Panc1 (cell line): ENCODE data around the gene AQP5. TPM values are rescaled to one million over a fixed set of nuclear protein-coding genes. Genes with fewer than 3 reads are reported as not detected.

Source experiments
- ATAC-seq: fragments of 200-7000 bp; cut with Tn5 transposase; 2 replicates; pipeline ENCODE4 v1.9.1; 2020; ENCODE audit warnings: mild to moderate bottlenecking, moderate library complexity
- Bru-seq: library from RNA; stranded (reverse); fragments of 400-500 nt; gene quantifications from one replicate; lab custom pipeline; 2021; lab: Mats Ljungman, UMichigan
- BruChase-seq, 2 experiments: library from RNA; stranded (reverse); fragments of 400-500 nt; gene quantifications; one replicate each; lab custom pipeline; 2021; lab: Mats Ljungman, UMichigan
- BruUV-seq: library from RNA; stranded (reverse); fragments of 400-500 nt; replicated peaks from 2 replicates; lab custom pipeline; 2021; lab: Mats Ljungman, UMichigan
- CTCF ChIA-PET: fragments of 300-600 bp; sonication (Branson Sonifier 250); formaldehyde crosslinking; loops from one replicate; lab custom pipeline; 2022; ENCODE audit warnings: antibody characterized with exemption; lab: Charles Lee
- POLR2A ChIA-PET: fragments of 300-600 bp; sonication (Branson Sonifier 250); formaldehyde crosslinking; loops from one replicate; lab custom pipeline; 2022; ENCODE audit warnings: antibody characterized with exemption; lab: Charles Lee
- DNase-seq: peaks from one replicate; pipeline ENCODE4 v3.0.0-alpha.2; 2010; ENCODE audit warnings: low read depth, low spot score
- H3K27ac ChIP-seq: 2 replicates; pipeline ENCODE4 v1.5.1; 2011; ENCODE audit warnings: mild to moderate bottlenecking, low read length, inconsistent platforms
- H3K27me3 ChIP-seq: fragments of 200-500 bp; sonication (Bioruptor generic); 2 replicates; pipeline ENCODE4 v1.6.0; 2014; ENCODE audit warnings: low read length, inconsistent platforms; ENCODE audit not compliant: control insufficient read depth, insufficient read depth
- H3K36me3 ChIP-seq: fragments of 200-500 bp; sonication (Bioruptor generic); 2 replicates; pipeline ENCODE4 v1.5.1; 2014; ENCODE audit warnings: inconsistent platforms, mild to moderate bottlenecking, low read length, moderate library complexity; ENCODE audit not compliant: control insufficient read depth, insufficient read depth
- H3K4me1 ChIP-seq: 2 replicates; pipeline ENCODE4 v1.5.1; 2011; ENCODE audit warnings: inconsistent platforms, mild to moderate bottlenecking, low read length, moderate library complexity; ENCODE audit not compliant: control insufficient read depth, insufficient read depth
- H3K4me3 ChIP-seq, 2 experiments: 2 replicates each; pipeline ENCODE4 v1.5.1; 2011 to 2012; ENCODE audit warnings: low read depth in 2 of 2, low read length in 2 of 2, mild to moderate bottlenecking in 2 of 2, inconsistent platforms in 1 of 2, moderate library complexity in 1 of 2
- H3K9me3 ChIP-seq: fragments of 200-500 bp; sonication (Bioruptor generic); 2 replicates; pipeline ENCODE4 v1.5.1; 2014; ENCODE audit warnings: low read depth, mild to moderate bottlenecking, inconsistent platforms, low read length, moderate library complexity; ENCODE audit not compliant: control insufficient read depth, insufficient read depth
- CTCF ChIP-seq: fragments of 450-650 bp; IDR thresholded peaks from 2 replicates; pipeline ENCODE4 v1.5.1; 2017; ENCODE audit warnings: mild to moderate bottlenecking
- POLR2AphosphoS5 ChIP-seq: IDR thresholded peaks from 2 replicates; pipeline ENCODE4 v1.6.1; 2012; ENCODE audit warnings: mild to moderate bottlenecking, low read depth, low read length, moderate library complexity
- SIN3A ChIP-seq: IDR thresholded peaks from 2 replicates; pipeline ENCODE4 v1.6.1; 2012; ENCODE audit warnings: low read depth, mild to moderate bottlenecking, low read length, moderate library complexity, borderline replicate concordance; ENCODE audit not compliant: insufficient read depth
- TCF7L2 ChIP-seq: IDR thresholded peaks from 2 replicates; pipeline ENCODE4 v1.6.1; 2011; ENCODE audit warnings: mild to moderate bottlenecking, low read depth, low read length, inconsistent platforms
- in situ Hi-C: cut with HindIII; loops from 2 replicates; pipeline ENCODE4 v1.10.0; 2016; ENCODE audit warnings: low sequenced_read_pairs, low pct_unique_long_range_greater_than_20kb
- intact Hi-C: fragments of 100-400 bp; cut with micrococcal nuclease; formaldehyde crosslinking; loops from one replicate; pipeline ENCODE4 v1.10.0; 2022; ENCODE audit not compliant: unreplicated experiment
- long read RNA-seq: library from polyadenylated mRNA; unstranded; transcript quantifications from one replicate; pipeline ENCODE4 v2.0.0, GENCODE V29; 2021; ENCODE audit not compliant: unreplicated experiment
- polyA plus RNA-seq: library from polyadenylated mRNA; unstranded; fragments of >200 nt; gene quantifications from one replicate; pipeline ENCODE4 v1.2.1, GENCODE V29; 2012; ENCODE audit warnings: missing spikeins; ENCODE audit not compliant: insufficient read length
- total RNA-seq: library from RNA; stranded (reverse); gene quantifications from one replicate; pipeline ENCODE4 v1.2.1, GENCODE V29; 2021; ENCODE audit not compliant: unreplicated experiment
- TF ChIP-seq, protein P1 (sequence below), 2 experiments: IDR thresholded peaks; 2 replicates each; pipeline ENCODE4 v1.6.1; 2011 to 2012; ENCODE audit warnings: low read depth in 2 of 2, control low read depth in 1 of 2, low read length in 1 of 2, mild to moderate bottlenecking in 1 of 2, moderate library complexity in 1 of 2; ENCODE audit not compliant: insufficient read depth in 1 of 2

Gene AQP5
- total RNA-seq (0.72 TPM), Bru-seq, nascent RNA (percentile 8 among the genes with signal in this experiment), BruChase-seq, experiment 1, labeled RNA remaining after a 2-hour chase (percentile 19 among the genes with signal in this experiment), BruChase-seq, experiment 2, labeled RNA remaining after a 6-hour chase (percentile 30 among the genes with signal in this experiment)
- polyA plus RNA-seq: 0.16 TPM
- long read RNA-seq: 0 reads

GRCh38 chr12:49961111-49961922 is at the start of gene AQP5:
AQP5 (plus strand) TSS chr12:49961872; CDS start chr12:49962018, 146 bp downstream.
- CTCF ChIA-PET: interaction anchor here (0.6 kb wide), 1 partner anchor 117 kb away, joined by 3 read pairs; no protein-coding TSS in a partner anchor
- no TSS peak for BruUV-seq
- H3K9me3 ChIP-seq: no peaks in the 10 kb centered on the region
- H3K36me3 ChIP-seq: no peaks in the 10 kb centered on the region
- H3K27ac ChIP-seq: peak within 1 kb of the TSS; percentile 80
- TF ChIP-seq, protein P1, sequence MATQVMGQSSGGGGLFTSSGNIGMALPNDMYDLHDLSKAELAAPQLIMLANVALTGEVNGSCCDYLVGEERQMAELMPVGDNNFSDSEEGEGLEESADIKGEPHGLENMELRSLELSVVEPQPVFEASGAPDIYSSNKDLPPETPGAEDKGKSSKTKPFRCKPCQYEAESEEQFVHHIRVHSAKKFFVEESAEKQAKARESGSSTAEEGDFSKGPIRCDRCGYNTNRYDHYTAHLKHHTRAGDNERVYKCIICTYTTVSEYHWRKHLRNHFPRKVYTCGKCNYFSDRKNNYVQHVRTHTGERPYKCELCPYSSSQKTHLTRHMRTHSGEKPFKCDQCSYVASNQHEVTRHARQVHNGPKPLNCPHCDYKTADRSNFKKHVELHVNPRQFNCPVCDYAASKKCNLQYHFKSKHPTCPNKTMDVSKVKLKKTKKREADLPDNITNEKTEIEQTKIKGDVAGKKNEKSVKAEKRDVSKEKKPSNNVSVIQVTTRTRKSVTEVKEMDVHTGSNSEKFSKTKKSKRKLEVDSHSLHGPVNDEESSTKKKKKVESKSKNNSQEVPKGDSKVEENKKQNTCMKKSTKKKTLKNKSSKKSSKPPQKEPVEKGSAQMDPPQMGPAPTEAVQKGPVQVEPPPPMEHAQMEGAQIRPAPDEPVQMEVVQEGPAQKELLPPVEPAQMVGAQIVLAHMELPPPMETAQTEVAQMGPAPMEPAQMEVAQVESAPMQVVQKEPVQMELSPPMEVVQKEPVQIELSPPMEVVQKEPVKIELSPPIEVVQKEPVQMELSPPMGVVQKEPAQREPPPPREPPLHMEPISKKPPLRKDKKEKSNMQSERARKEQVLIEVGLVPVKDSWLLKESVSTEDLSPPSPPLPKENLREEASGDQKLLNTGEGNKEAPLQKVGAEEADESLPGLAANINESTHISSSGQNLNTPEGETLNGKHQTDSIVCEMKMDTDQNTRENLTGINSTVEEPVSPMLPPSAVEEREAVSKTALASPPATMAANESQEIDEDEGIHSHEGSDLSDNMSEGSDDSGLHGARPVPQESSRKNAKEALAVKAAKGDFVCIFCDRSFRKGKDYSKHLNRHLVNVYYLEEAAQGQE (IDR thresholded peaks at IDR 0.05; ENCODE audit: insufficient read depth in 1 of 2, low read depth in 2 of 2, low read length in 1 of 2): no peak
- no peak for TF ChIP-seq SIN3A
- no peak for TF ChIP-seq CTCF
- TF ChIP-seq POLR2AphosphoS5: no peak
- TF ChIP-seq TCF7L2: no peak
- intact Hi-C loops: no loop called here
- H3K4me1 ChIP-seq: peaks cover 33% of the 10 kb centered on the region
- POLR2A ChIA-PET: interaction anchor here (0.6 kb wide), 1 partner anchor 62 kb away, joined by 4 read pairs; no protein-coding TSS in a partner anchor
- in situ Hi-C loops: no loop called here
- no peak for DNase-seq
- no peak within 1 kb of the TSS for H3K4me3 ChIP-seq
- ATAC-seq: no peak
- no peaks in the 10 kb centered on the region for H3K27me3 ChIP-seq

- H3K9me3 ChIP-seq: no peaks in the 10 kb centered on the region
- POLR2A ChIA-PET: interaction anchor here (0.6 kb wide), 1 partner anchor 16 kb away, joined by 3 read pairs; no protein-coding TSS in a partner anchor
- no peaks in the 10 kb centered on the region for H3K36me3 ChIP-seq
- DNase-seq (no peak), ATAC-seq (no peak)
- BruUV-seq: no TSS peak
- no peak overlapping the region for H3K4me3 ChIP-seq
- H3K27me3 ChIP-seq: no peaks in the 10 kb centered on the region
- H3K27ac ChIP-seq: peak overlapping the region; percentile 29; the same call in 1 of the 2 replicates
- intact Hi-C loops: no loop called here
- H3K4me1 ChIP-seq: peaks cover 7% of the 10 kb centered on the region; the same call in 1 of the 2 replicates
- TF ChIP-seq, protein P1 (IDR thresholded peaks at IDR 0.05; ENCODE audit: insufficient read depth in 1 of 2, low read depth in 2 of 2, low read length in 1 of 2): no peak
- in situ Hi-C loops: no loop called here
- CTCF ChIA-PET: no interaction called here
Observed at GRCh38 chr12:49912345-49913255, 49.1 kb upstream of the AQP5 start.
